GM21576 (cell line): ENCODE data around the gene FOXJ1.

Experiments used
- ATAC-seq: cut with Tn5 transposase; IDR thresholded peaks from one replicate; pipeline ENCODE4 v1.9.1; 2021; ENCODE audit warnings: mild to moderate bottlenecking, moderate library complexity; ENCODE audit not compliant: unreplicated experiment

Gene FOXJ1

GRCh38 chr17:76092526-76093413 is 48.3 kb downstream of the FOXJ1 start:
- no peak for ATAC-seq

DNA sequence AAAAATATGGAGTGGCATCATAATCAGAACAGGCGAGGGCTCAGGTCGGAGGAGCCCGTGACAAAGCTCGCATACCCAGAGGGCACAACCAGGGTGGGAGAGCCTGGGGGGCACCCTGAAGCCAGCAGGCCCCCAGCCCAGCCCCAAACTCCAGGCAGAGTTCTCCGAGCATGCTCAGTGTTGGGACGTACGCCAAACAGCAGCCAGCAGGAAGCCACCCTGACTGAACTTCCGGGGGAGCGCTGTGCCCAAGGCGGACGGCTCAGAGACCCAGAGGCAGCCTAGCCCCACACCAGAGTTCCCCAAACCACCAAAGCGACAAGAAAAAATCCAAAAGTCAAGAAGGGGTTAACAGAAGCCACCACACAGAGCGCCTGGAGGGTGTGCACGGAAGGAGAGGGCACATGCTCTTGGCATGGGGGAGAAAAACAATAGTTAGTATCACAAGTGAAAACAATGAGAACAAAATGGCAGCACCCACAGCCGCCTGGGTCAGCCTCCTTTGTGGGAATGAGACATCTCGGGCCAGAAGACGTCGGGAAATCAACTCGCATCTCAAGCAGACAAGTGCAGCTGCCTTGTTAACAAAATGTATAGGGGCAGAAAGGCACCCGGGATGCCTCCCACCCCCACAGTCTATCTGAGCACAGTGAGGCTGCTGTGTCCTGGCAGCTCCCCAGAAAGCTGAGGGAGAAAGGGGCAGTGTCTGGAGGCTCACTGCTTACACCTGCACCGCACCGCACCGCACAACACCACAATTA is 49.3 kb downstream of the FOXJ1 start:
- no peak for ATAC-seq

DNA sequence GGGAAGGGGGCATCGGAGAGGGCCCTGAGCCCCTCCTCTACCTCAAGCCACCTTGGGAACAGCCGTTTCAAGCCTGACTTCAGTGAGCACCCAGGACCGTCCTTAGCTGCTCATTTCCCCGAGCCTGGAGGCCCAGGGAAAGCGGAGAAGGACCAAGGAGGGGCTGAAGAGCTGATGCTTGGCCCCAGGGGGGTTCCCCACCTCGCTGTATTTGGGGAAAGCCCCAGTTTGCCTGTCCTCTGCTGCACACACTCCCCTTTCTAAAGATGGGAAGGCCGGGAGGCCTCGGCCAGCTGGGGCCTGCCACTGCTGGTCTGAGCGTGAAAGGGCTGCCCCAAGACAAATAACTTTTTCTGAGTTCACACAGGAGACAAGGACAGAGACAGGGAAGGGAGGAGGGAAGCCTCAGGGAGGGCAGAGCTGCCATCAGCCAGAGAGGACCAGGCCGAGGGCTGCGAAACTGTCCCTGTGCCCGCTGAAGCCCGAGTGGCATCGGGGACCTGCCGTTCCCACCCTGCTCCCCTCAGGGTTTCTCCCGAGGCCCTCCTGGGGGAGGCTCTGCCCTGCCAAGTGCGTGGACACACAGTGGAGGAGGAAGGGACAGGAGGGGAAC is 50.4 kb downstream of the FOXJ1 start:
- no peak for ATAC-seq

- ATAC-seq, result no peak
Measured at GRCh38 chr17:76089680-76090516, 51.1 kb downstream of the FOXJ1 start.

- ATAC-seq, result no peak
Measured at GRCh38 chr17:76088868-76089576, 52.0 kb downstream of the FOXJ1 start.

DNA sequence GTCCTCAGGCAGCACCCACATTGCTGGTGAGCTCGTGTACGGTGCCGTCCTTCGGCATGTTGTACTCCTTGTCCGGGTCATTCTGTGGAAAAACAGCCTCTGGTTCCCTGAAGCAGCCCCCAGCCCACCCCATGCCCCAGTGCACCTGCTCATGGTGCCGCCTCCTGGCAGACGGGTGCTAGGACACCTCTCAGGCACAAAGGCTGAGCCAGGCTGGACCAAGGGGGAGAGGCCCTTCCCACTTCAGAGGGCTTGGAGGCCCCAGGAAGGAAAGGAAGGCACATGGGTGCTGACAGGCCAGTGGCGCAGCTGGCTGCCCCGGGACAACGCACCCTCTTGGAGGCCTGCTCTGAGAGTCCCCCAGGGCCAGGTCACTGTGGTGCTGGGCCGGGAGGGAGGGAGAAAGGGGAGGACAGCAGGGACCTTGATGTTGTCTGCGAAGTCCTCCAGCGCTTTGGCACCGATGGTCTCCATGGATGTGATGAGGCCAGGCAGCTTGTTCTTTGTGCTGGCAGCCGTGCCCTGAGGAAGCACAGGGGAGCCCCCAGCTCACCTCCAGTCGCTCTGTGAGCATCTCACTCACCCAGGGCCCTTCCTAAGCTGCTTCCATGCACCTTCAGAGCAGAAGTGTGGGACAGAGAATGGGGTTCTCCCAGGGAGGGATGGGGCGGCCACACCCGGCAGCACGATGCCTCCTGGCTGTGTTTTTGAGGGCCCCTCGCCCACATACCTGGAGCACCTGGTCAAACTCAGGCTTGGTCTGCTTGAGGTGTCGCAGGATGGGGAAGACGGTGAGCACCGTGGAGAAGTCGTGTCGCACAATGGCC is 52.8 kb downstream of the FOXJ1 start:
- no peak for ATAC-seq

GRCh38 chr17:76087531-76087930 is 53.5 kb downstream of the FOXJ1 start:
- ATAC-seq, result no peak

DNA sequence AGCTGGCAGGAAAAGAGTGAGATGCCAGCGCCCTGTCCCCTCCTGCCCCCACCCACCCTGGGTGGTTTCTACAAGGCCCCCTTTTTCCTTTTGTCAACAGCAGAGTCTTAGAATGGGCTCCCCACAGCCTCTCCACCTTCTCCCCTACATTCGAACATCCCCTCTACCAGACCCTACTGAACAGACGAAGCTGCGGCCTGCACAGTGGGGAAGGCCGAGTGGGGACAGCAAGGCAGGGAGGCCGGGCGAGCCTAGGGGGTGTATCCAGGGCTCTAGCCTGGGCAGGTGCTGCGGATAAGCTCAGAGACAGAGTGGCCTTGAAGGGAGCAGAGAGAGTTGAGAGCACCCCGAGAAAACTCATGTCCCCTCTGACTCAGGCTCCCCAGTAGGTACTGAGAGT is 54.7 kb downstream of the FOXJ1 start:
- no peak for ATAC-seq
